NCI-H1436 (cell line): ENCODE results near the gene SLC35F3.

ENCODE experiments used
- DNase-seq: peaks from one replicate; lab custom pipeline; 2025; lab: John Stamatoyannopoulos, UW

Gene SLC35F3

GRCh38 chr1:234321231-234321630, 416.8 kb downstream of the SLC35F3 start:
- no peak for DNase-seq

- no peak for DNase-seq
Observed at GRCh38 chr1:234322097-234322496, 417.6 kb downstream of the SLC35F3 start.

GRCh38 chr1:234322979-234323378, 418.5 kb downstream of the SLC35F3 start:
- DNase-seq = no peak

- DNase-seq = peak; percentile 25
Observed at GRCh38 chr1:234324821-234325220, 420.3 kb downstream of the SLC35F3 start.

- no peak for DNase-seq
Observed at GRCh38 chr1:234325878-234326496, 421.5 kb downstream of the SLC35F3 start.

GRCh38 chr1:234326497-234327366, 422.3 kb downstream of the SLC35F3 start:
- peak; percentile 66 for DNase-seq

GRCh38 chr1:234327577-234328164, 423.2 kb downstream of the SLC35F3 start:
- no peak for DNase-seq

GRCh38 chr1:234330843-234331215, 426.4 kb downstream of the SLC35F3 start:
- DNase-seq = no peak

GRCh38 chr1:234331507-234331906, 427.0 kb downstream of the SLC35F3 start:
- DNase-seq = no peak

GRCh38 chr1:234336359-234336758, 431.9 kb downstream of the SLC35F3 start:
- DNase-seq = no peak

- no peak for DNase-seq
Observed at GRCh38 chr1:234337233-234337632, 432.8 kb downstream of the SLC35F3 start.

- no peak for DNase-seq
Observed at GRCh38 chr1:234340528-234340927, 436.1 kb downstream of the SLC35F3 start.

- DNase-seq = no peak
Observed at GRCh38 chr1:234342774-234343173, 438.3 kb downstream of the SLC35F3 start.

GRCh38 chr1:234345237-234345636, 440.8 kb downstream of the SLC35F3 start:
- no peak for DNase-seq

GRCh38 chr1:234348964-234349363, 444.5 kb downstream of the SLC35F3 start:
- DNase-seq = no peak

- no peak for DNase-seq
Observed at GRCh38 chr1:234355782-234356510, 451.5 kb downstream of the SLC35F3 start.

GRCh38 chr1:234356615-234357269, 452.3 kb downstream of the SLC35F3 start:
- DNase-seq = peak; percentile 39

GRCh38 chr1:234357831-234358230, 453.4 kb downstream of the SLC35F3 start:
- no peak for DNase-seq

- DNase-seq = no peak
Observed at GRCh38 chr1:234361102-234361603, 456.7 kb downstream of the SLC35F3 start.

GRCh38 chr1:234362558-234362957, 458.1 kb downstream of the SLC35F3 start:
- DNase-seq = no peak

GRCh38 chr1:234368320-234369032, 464.0 kb downstream of the SLC35F3 start:
- DNase-seq = no peak
